ENCODE data around the gene SPOCK1.
"Not testable (repeated sequence)": the region's sequence is repeated elsewhere in the genome, so short reads cannot be mapped to it uniquely, and the experiment has no call there.

SPOCK1 gene

GRCh38 chr5:137498736-137499505 lies at the start of gene SPOCK1:
TSS of gene SPOCK1 (minus strand) at chr5:137499326.
- Mint-ChIP-seq H3K36me3 (no peaks in the 10 kb centered on the region), H3K4me3 (peak within 1 kb of the TSS in 1 of 2 donors; percentile 28), H3K9me3 (no peaks in the 10 kb centered on the region), H3K27ac (no peak within 1 kb of the TSS), H3K4me1 (no peaks in the 10 kb centered on the region), H3K27me3 (peaks cover 17 to 23% of the 10 kb centered on the region in 2 donors)
- DNase-seq = peak; percentile 34
- ATAC-seq (replicated peaks) = peak; percentile 93 to 94

GRCh38 chr5:137545956-137546355 lies 46.8 kb upstream of the SPOCK1 start:
- peaks cover 11 to 18% of the 10 kb centered on the region in 2 donors for H3K9me3 Mint-ChIP-seq
- peaks cover 14 to 28% of the 10 kb centered on the region in 2 donors for H3K27me3 Mint-ChIP-seq
- no peak for ATAC-seq (replicated peaks)
- no peaks in the 10 kb centered on the region for H3K4me1 Mint-ChIP-seq
- H3K27ac Mint-ChIP-seq = no peak overlapping the region
- no peaks in the 10 kb centered on the region for H3K36me3 Mint-ChIP-seq
- no peak overlapping the region for H3K4me3 Mint-ChIP-seq
- DNase-seq = no peak

GRCh38 chr5:137535449-137535848 lies 36.3 kb upstream of the SPOCK1 start:
- H3K4me3 Mint-ChIP-seq; H3K9me3 Mint-ChIP-seq; H3K36me3 Mint-ChIP-seq; ATAC-seq (replicated peaks); H3K4me1 Mint-ChIP-seq; H3K27ac Mint-ChIP-seq; H3K27me3 Mint-ChIP-seq; DNase-seq: not testable (repeated sequence)

- DNase-seq (no peak), ATAC-seq (replicated peaks) (no peak)
- H3K36me3 Mint-ChIP-seq = no peaks in the 10 kb centered on the region
- H3K27me3 Mint-ChIP-seq = peaks cover 4 to 6% of the 10 kb centered on the region in 2 donors
- no peak overlapping the region for H3K4me3 Mint-ChIP-seq
- H3K27ac Mint-ChIP-seq = no peak overlapping the region
- no peaks in the 10 kb centered on the region for H3K4me1 Mint-ChIP-seq
- H3K9me3 Mint-ChIP-seq = peaks cover 4 to 10% of the 10 kb centered on the region in 2 donors
Observed at GRCh38 chr5:137533963-137534362, 34.8 kb upstream of the SPOCK1 start.

- peaks cover 0 to 10% of the 10 kb centered on the region in 2 donors for H3K27me3 Mint-ChIP-seq
- no peak for DNase-seq
Observed at GRCh38 chr5:137531266-137531665, 32.1 kb upstream of the SPOCK1 start.

GRCh38 chr5:137521246-137521645 lies 22.1 kb upstream of the SPOCK1 start:
- Mint-ChIP-seq H3K9me3 (peaks cover 7 to 9% of the 10 kb centered on the region in 2 donors), H3K27me3 (peaks cover 28 to 35% of the 10 kb centered on the region in 2 donors), H3K4me1 (no peaks in the 10 kb centered on the region), H3K4me3 (no peak overlapping the region), H3K36me3 (peaks cover 0 to 2% of the 10 kb centered on the region in 2 donors), H3K27ac (no peak overlapping the region)
- no peak for ATAC-seq (replicated peaks)
- DNase-seq = no peak

More at GRCh38 chr5:137531266-137531665, 32.1 kb upstream of the SPOCK1 start:
- Mint-ChIP-seq H3K9me3 (peaks cover 7 to 10% of the 10 kb centered on the region in 2 donors), H3K36me3 (no peaks in the 10 kb centered on the region), H3K4me1 (no peaks in the 10 kb centered on the region), H3K27ac (no peak overlapping the region), H3K4me3 (no peak overlapping the region)
- ATAC-seq (replicated peaks) = no peak

- peaks cover 12 to 15% of the 10 kb centered on the region in 2 donors for H3K9me3 Mint-ChIP-seq
- H3K27ac Mint-ChIP-seq = no peak overlapping the region
- H3K4me3 Mint-ChIP-seq = no peak overlapping the region
- H3K27me3 Mint-ChIP-seq = peaks cover 28 to 32% of the 10 kb centered on the region in 2 donors
- H3K4me1 Mint-ChIP-seq = no peaks in the 10 kb centered on the region
- no peak for ATAC-seq (replicated peaks)
- no peak for DNase-seq
- H3K36me3 Mint-ChIP-seq = peaks cover 0 to 2% of the 10 kb centered on the region in 2 donors
Observed at GRCh38 chr5:137516961-137517360, 17.8 kb upstream of the SPOCK1 start.

- Mint-ChIP-seq H3K27ac (no peak overlapping the region), H3K4me3 (no peak overlapping the region), H3K27me3 (peaks cover 30 to 33% of the 10 kb centered on the region in 2 donors), H3K4me1 (no peaks in the 10 kb centered on the region), H3K9me3 (peaks cover 13 to 18% of the 10 kb centered on the region in 2 donors), H3K36me3 (peaks cover 0 to 2% of the 10 kb centered on the region in 2 donors)
- no peak for DNase-seq
- ATAC-seq (replicated peaks) = no peak
Observed at GRCh38 chr5:137516251-137516797, 17.2 kb upstream of the SPOCK1 start.

GRCh38 chr5:137515238-137515637 lies 16.1 kb upstream of the SPOCK1 start:
- no peak for ATAC-seq (replicated peaks)
- Mint-ChIP-seq H3K27ac (no peak overlapping the region), H3K4me1 (no peaks in the 10 kb centered on the region), H3K27me3 (peaks cover 30 to 32% of the 10 kb centered on the region in 2 donors), H3K9me3 (peaks cover 13 to 18% of the 10 kb centered on the region in 2 donors), H3K36me3 (peaks cover 0 to 2% of the 10 kb centered on the region in 2 donors), H3K4me3 (no peak overlapping the region)
- DNase-seq = no peak

- H3K4me3 Mint-ChIP-seq = no peak overlapping the region
- H3K9me3 Mint-ChIP-seq = peaks cover 2 to 4% of the 10 kb centered on the region in 2 donors
- ATAC-seq (replicated peaks) (no peak), DNase-seq (no peak)
- H3K4me1 Mint-ChIP-seq = no peaks in the 10 kb centered on the region
- peaks cover 22 to 34% of the 10 kb centered on the region in 2 donors for H3K27me3 Mint-ChIP-seq
- H3K27ac Mint-ChIP-seq = no peak overlapping the region
- H3K36me3 Mint-ChIP-seq = no peaks in the 10 kb centered on the region
Observed at GRCh38 chr5:137510671-137511070, 11.5 kb upstream of the SPOCK1 start.

GRCh38 chr5:137507150-137507549 lies 8.0 kb upstream of the SPOCK1 start:
- Mint-ChIP-seq H3K36me3 (no peaks in the 10 kb centered on the region), H3K4me1 (no peaks in the 10 kb centered on the region), H3K4me3 (no peak overlapping the region), H3K27me3 (peaks cover 23 to 38% of the 10 kb centered on the region in 2 donors), H3K27ac (no peak overlapping the region), H3K9me3 (peaks cover 2 to 4% of the 10 kb centered on the region in 2 donors)
- no peak for ATAC-seq (replicated peaks)
- DNase-seq = no peak

- Mint-ChIP-seq H3K4me3 (no peak overlapping the region), H3K27me3 (peaks cover 18 to 33% of the 10 kb centered on the region in 2 donors), H3K9me3 (no peaks in the 10 kb centered on the region), H3K4me1 (no peaks in the 10 kb centered on the region), H3K36me3 (no peaks in the 10 kb centered on the region), H3K27ac (no peak overlapping the region)
- no peak for ATAC-seq (replicated peaks)
- DNase-seq = no peak
Observed at GRCh38 chr5:137506296-137506695, 7.2 kb upstream of the SPOCK1 start.

- H3K4me3 Mint-ChIP-seq = no peak overlapping the region
- no peak for ATAC-seq (replicated peaks)
- no peak overlapping the region for H3K27ac Mint-ChIP-seq
Observed at GRCh38 chr5:137504916-137505315, 5.8 kb upstream of the SPOCK1 start.

GRCh38 chr5:137503456-137503855 lies 4.3 kb upstream of the SPOCK1 start:
- Mint-ChIP-seq H3K4me1 (no peaks in the 10 kb centered on the region), H3K36me3 (no peaks in the 10 kb centered on the region), H3K27me3 (peaks cover 16 to 20% of the 10 kb centered on the region in 2 donors), H3K9me3 (no peaks in the 10 kb centered on the region), H3K27ac (no peak overlapping the region), H3K4me3 (no peak overlapping the region)
- ATAC-seq (replicated peaks) (no peak), DNase-seq (no peak)

More at GRCh38 chr5:137504916-137505315, 5.8 kb upstream of the SPOCK1 start:
- H3K9me3 Mint-ChIP-seq = no peaks in the 10 kb centered on the region
- DNase-seq = no peak
- H3K27me3 Mint-ChIP-seq = peaks cover 18 to 29% of the 10 kb centered on the region in 2 donors
- H3K36me3 Mint-ChIP-seq = no peaks in the 10 kb centered on the region
- H3K4me1 Mint-ChIP-seq = no peaks in the 10 kb centered on the region

- H3K36me3 Mint-ChIP-seq = no peaks in the 10 kb centered on the region
- H3K27ac Mint-ChIP-seq = no peak overlapping the region
- H3K9me3 Mint-ChIP-seq = no peaks in the 10 kb centered on the region
- H3K4me1 Mint-ChIP-seq = no peaks in the 10 kb centered on the region
- ATAC-seq (replicated peaks) = no peak
- peaks cover 21 to 24% of the 10 kb centered on the region in 2 donors for H3K27me3 Mint-ChIP-seq
- no peak for DNase-seq
- H3K4me3 Mint-ChIP-seq = no peak overlapping the region
Observed at GRCh38 chr5:137502632-137503031, 3.5 kb upstream of the SPOCK1 start.

All from stimulated activated naive B cell treated with anti-CD40 and anti-IgM and Interleukin-4, amounts not matched to agents 10 μg/mL and 1 μg/mL and 100 μg/mL, for 72 hours (primary cell).